Loucy (cell line): ENCODE measurements around the gene EPHA8.

Experiments used
- H2AFZ ChIP-seq: fragments of 200-600 bp; sonication (generic); 2 replicates; pipeline ENCODE4 v1.6.0; 2016; ENCODE audit warnings: antibody characterized with exemption, mild to moderate bottlenecking, low read length, moderate library complexity
- H3F3A ChIP-seq: fragments of 200-600 bp; 2 replicates; pipeline ENCODE4 v1.6.0; 2016; ENCODE audit warnings: antibody characterized with exemption, low read depth, mild to moderate bottlenecking
- H3K27me3 ChIP-seq: fragments of 200-600 bp; sonication (generic); 2 replicates; pipeline ENCODE4 v1.6.1; 2014; ENCODE audit warnings: low read length, mild to moderate bottlenecking; ENCODE audit not compliant: insufficient read depth, poor library complexity, severe bottlenecking
- H3K36me3 ChIP-seq: fragments of 200-600 bp; sonication (generic); 2 replicates; pipeline ENCODE4 v1.6.1; 2016; ENCODE audit warnings: low read length; ENCODE audit not compliant: insufficient read depth
- H3K4me1 ChIP-seq: fragments of 200-600 bp; sonication (generic); 2 replicates; pipeline ENCODE4 v1.5.1; 2014; ENCODE audit warnings: low read length, mild to moderate bottlenecking; ENCODE audit not compliant: insufficient read depth, poor library complexity, severe bottlenecking
- H3K4me2 ChIP-seq: fragments of 200-600 bp; sonication (generic); 2 replicates; pipeline ENCODE4 v1.6.0; 2014; ENCODE audit warnings: antibody characterized with exemption, low read length, low read depth, mild to moderate bottlenecking; ENCODE audit not compliant: poor library complexity, severe bottlenecking
- H3K4me3 ChIP-seq: fragments of 200-600 bp; sonication (generic); 2 replicates; pipeline ENCODE4 v1.5.1; 2014; ENCODE audit warnings: low read length, mild to moderate bottlenecking, mixed read lengths; ENCODE audit not compliant: poor library complexity, severe bottlenecking
- H3K79me2 ChIP-seq: fragments of 200-600 bp; sonication (generic); 2 replicates; pipeline ENCODE4 v1.6.1; 2014; ENCODE audit warnings: low read length; ENCODE audit not compliant: insufficient read depth
- H3K9ac ChIP-seq: fragments of 200-600 bp; sonication (generic); 2 replicates; pipeline ENCODE4 v1.6.0; 2014; ENCODE audit warnings: mild to moderate bottlenecking, low read depth, low read length, moderate library complexity; ENCODE audit not compliant: poor library complexity, severe bottlenecking
- H3K9me2 ChIP-seq: fragments of 200-600 bp; sonication (generic); replicated peaks from 2 replicates; pipeline ENCODE4 v1.6.1; 2016; ENCODE audit warnings: low read depth, low read length, mixed read lengths
- H3K9me3 ChIP-seq: fragments of 200-600 bp; sonication (generic); 2 replicates; pipeline ENCODE4 v1.6.1; 2014; ENCODE audit warnings: mild to moderate bottlenecking, antibody characterized with exemption, low read length, low read depth; ENCODE audit not compliant: insufficient read depth
- H4K20me1 ChIP-seq: fragments of 200-600 bp; sonication (generic); 2 replicates; pipeline ENCODE4 v1.6.0; 2014; ENCODE audit warnings: antibody characterized with exemption, low read length, mild to moderate bottlenecking; ENCODE audit not compliant: insufficient read depth, poor library complexity, severe bottlenecking
- EZH2phosphoT487 ChIP-seq: fragments of 200-600 bp; IDR thresholded peaks from 2 replicates; pipeline ENCODE4 v1.6.1; 2018; ENCODE audit warnings: antibody characterized with exemption, mild to moderate bottlenecking, moderate library complexity, borderline replicate concordance
- TF ChIP-seq, protein P1 (sequence below): fragments of 200-600 bp; sonication (generic); conservative IDR thresholded peaks from 2 replicates; pipeline ENCODE4 v1.5.1; 2014; ENCODE audit warnings: mild to moderate bottlenecking, antibody characterized with exemption, low read length

EPHA8 gene

DNA sequence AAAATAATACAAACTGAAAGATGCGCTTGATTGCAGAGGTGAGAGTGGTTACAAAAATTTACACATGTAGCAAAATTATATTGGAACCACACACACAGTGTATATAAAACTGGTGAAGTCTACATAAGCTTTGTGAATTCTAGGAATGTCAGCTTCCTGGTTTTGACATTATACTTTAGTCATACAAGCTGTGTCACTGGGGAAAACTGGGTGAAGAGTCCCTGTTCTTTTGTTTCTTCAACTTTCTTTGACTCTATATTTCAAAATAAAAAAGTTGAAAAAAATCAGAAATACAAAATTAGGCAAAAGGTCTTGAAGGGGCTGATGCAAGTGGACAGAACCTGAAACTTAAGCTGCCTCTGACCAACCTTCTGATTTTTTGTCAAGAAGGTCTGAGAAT, 83.1 kb downstream of the EPHA8 start:
- H3K4me3 ChIP-seq = no peak overlapping the region
- no peaks in the 10 kb centered on the region for H3K36me3 ChIP-seq
- H3K79me2 ChIP-seq = no peaks in the 10 kb centered on the region
- H3K9me2 ChIP-seq = no peaks in the 10 kb centered on the region
- H3K4me1 ChIP-seq = no peaks in the 10 kb centered on the region
- H2AFZ ChIP-seq = no peak overlapping the region
- H3F3A ChIP-seq = no peaks in the 10 kb centered on the region
- no peaks in the 10 kb centered on the region for H3K27me3 ChIP-seq
- TF ChIP-seq EZH2phosphoT487 = no peak
- TF ChIP-seq, protein P1, sequence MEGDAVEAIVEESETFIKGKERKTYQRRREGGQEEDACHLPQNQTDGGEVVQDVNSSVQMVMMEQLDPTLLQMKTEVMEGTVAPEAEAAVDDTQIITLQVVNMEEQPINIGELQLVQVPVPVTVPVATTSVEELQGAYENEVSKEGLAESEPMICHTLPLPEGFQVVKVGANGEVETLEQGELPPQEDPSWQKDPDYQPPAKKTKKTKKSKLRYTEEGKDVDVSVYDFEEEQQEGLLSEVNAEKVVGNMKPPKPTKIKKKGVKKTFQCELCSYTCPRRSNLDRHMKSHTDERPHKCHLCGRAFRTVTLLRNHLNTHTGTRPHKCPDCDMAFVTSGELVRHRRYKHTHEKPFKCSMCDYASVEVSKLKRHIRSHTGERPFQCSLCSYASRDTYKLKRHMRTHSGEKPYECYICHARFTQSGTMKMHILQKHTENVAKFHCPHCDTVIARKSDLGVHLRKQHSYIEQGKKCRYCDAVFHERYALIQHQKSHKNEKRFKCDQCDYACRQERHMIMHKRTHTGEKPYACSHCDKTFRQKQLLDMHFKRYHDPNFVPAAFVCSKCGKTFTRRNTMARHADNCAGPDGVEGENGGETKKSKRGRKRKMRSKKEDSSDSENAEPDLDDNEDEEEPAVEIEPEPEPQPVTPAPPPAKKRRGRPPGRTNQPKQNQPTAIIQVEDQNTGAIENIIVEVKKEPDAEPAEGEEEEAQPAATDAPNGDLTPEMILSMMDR = no peak
- H3K4me2 ChIP-seq = no peak overlapping the region
- no peak overlapping the region for H3K9ac ChIP-seq
- no peaks in the 10 kb centered on the region for H3K9me3 ChIP-seq
- no peaks in the 10 kb centered on the region for H4K20me1 ChIP-seq

DNA sequence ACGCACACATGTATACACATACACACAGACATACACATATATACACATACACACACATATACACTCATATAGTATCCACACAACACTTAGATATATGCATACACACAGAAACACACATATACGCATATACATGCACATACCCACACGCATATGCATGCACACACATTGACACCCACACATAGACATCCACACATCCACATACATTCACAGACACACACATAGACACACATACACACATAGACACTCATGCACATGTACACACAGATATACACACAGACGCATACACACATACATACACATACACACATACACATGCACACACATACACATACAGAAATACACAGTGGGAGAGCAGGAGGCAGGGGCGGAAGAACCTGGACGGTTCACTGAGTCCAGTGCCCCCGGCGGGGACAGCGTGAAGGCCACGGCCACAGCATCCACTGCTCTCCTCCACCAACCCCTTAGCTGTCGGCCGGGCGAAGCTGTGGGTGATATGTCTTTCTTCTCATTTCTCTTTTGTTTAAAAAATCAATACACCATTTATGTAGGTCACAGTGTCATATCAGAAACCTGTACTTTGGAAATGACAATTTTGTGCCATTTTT, 86.9 kb downstream of the EPHA8 start:
- Histone ChIP-seq H2AFZ (no peak overlapping the region), H3K27me3 (no peaks in the 10 kb centered on the region)
- TF ChIP-seq EZH2phosphoT487 = no peak
- TF ChIP-seq, protein P1 = no peak

DNA sequence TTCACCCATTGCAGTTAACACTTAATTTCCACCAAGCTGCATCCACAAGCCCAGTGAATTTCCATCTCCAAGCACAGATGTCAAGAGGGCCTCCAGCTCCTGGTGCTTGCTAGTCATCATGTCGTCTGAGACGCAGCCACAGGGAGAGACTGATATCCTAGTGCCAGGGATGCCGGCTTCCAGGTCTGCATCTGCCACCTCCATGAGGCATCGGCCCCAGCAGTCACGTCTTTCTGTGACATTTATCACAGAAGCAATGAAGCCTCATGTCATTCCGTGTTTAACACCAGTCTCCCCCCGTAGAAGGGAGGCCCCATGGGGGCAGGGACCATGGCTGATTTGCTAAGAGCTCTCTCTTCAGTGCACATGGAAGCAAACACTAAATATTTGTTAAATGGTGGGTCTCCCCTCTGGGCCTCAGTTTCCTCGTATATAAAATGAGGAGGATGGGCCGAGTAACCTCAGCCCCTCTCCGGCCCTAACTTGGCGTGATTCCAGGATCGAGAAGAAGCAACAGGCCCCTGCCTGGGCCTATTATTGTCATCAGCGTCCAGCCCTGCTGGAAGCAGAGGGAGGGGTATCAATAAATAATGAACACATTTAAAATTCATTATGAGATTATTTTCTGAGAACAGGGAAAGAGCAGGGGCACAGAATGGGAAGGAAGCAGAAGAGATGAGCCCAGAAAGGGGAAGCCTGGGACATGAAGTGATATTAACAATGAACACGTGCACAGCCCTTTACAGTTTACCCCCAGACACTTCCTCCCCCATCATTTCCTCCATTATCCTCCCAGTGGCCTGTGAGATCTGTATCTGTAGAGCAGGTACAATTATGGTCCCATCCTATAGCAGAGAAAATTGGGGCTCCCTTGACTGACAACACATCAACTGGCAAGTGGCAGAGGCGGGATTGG, 88.9 kb downstream of the EPHA8 start:
- Histone ChIP-seq H2AFZ (no peak overlapping the region), H3K4me2 (no peak overlapping the region), H3K36me3 (no peaks in the 10 kb centered on the region), H3K79me2 (no peaks in the 10 kb centered on the region), H3K4me3 (no peak overlapping the region), H3K9me2 (no peaks in the 10 kb centered on the region), H3F3A (no peaks in the 10 kb centered on the region), H3K9me3 (no peaks in the 10 kb centered on the region), H3K4me1 (no peaks in the 10 kb centered on the region), H3K27me3 (no peaks in the 10 kb centered on the region), H3K9ac (no peak overlapping the region), H4K20me1 (no peaks in the 10 kb centered on the region)
- no peak for TF ChIP-seq EZH2phosphoT487
- TF ChIP-seq, protein P1 = no peak

More for the DNA sequence above, 86.9 kb downstream of the EPHA8 start:
- Histone ChIP-seq H3K4me3 (no peak overlapping the region), H3K79me2 (no peaks in the 10 kb centered on the region), H3K4me1 (no peaks in the 10 kb centered on the region), H3K9me2 (no peaks in the 10 kb centered on the region), H3K9me3 (no peaks in the 10 kb centered on the region), H4K20me1 (no peaks in the 10 kb centered on the region), H3K36me3 (no peaks in the 10 kb centered on the region), H3F3A (no peaks in the 10 kb centered on the region), H3K9ac (no peak overlapping the region), H3K4me2 (no peak overlapping the region)
